AG09309 (cell line): ENCODE data around the gene PPP6R2.

ENCODE experiments used
- DNase-seq: peaks from one replicate; pipeline ENCODE4 v3.0.0-alpha.2; 2010; ENCODE audit warnings: low read depth
- H3K4me3 ChIP-seq: 2 replicates; pipeline ENCODE4 v1.5.1; 2011; ENCODE audit warnings: mild to moderate bottlenecking, low read depth, low read length, moderate library complexity; ENCODE audit not compliant: control insufficient read depth
- CTCF ChIP-seq: IDR thresholded peaks from 2 replicates; pipeline ENCODE4 v1.5.1; 2011; ENCODE audit warnings: mild to moderate bottlenecking, low read depth, low read length, inconsistent platforms; ENCODE audit not compliant: insufficient read depth, control insufficient read depth; ENCODE audit errors: missing control alignments

Gene PPP6R2

DNA sequence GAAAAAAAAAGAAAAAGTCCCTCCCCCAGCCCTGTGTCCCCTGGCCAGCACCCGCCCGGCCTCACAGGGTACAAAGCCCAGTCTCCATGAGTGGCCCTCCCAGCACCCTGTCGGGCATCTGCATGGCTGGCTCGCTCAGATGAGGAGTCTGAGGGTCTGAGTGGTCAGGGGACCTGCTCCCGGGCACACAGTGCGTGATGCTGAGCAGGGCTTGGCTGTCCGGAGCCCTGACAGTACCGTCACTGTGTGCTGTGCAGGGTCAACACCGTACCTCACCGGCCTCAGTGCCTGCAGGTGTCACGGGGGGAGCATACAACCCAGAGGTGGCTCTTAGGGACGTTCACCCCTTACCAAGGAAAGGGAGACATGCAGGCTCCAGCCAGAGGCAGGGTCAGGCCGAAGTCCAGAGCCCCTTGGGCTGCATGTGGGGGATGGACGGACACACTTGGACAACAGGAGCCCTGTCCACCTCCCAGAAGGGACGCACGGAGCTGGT is 32.1 kb upstream of the PPP6R2 start:
- DNase-seq: no peak
- no peak for TF ChIP-seq CTCF
- no peak overlapping the region for H3K4me3 ChIP-seq

DNA sequence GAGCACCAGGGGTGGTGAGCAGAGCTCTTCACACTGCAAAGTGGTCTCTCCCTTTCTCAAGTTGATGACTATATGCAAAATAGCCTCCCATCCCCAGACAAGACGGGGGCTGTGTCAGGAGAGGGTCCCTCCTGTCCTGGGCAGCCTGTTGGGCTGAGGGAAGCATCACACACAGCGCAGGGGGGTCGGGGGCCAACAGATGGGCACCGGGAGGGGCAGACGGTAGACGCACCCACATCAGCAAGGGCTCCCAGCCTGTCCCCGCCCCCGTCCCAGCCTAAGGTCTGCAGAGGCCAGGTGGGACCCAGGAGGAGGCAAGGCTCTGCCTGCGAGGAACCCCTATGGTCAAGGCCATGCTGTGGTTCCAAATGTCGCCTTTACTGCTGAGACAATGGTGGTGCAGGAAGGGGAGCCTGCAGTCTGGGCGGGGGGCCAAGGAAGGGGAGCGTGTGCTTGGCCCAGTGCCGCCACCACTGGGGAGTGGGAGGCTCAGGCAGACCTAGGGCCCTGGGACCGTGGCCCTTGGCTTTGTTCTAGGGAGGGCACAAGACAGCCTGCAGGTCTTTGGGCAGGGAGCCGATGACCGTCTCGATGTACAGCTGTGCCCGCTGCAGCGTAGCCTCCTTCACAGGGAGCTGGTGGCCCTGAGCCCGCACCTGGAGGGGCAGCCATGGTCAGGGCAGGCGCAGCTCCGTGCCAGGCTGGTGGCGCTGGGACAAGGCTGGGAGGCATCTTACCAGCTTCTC is 31.3 kb upstream of the PPP6R2 start:
- no peak overlapping the region for H3K4me3 ChIP-seq
- no peak for TF ChIP-seq CTCF
- DNase-seq: no peak

- H3K4me3 ChIP-seq: no peak overlapping the region
- TF ChIP-seq CTCF: no peak
- DNase-seq: no peak
Measured at GRCh38 chr22:50312371-50312770, 30.8 kb upstream of the PPP6R2 start.

DNA sequence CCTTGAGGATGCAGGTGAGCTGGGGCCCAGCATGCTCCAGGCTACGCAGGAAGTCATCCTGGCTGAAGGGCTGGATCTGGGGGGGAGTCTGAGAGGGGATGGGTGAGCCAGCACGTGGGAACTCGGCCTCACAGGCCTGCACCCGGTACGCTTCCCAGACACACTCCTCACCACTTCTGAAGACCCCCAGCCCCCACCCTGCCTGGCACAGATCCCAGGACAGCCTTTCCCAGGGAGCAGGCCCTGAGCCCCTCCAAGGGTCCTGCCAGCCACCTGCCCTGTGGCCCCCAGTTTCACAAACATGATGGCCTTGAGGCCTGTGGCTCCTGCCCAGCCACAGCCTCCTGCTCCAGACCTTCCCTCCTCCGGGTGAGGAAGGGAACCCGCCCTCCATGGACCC is 30.1 kb upstream of the PPP6R2 start:
- no peak for TF ChIP-seq CTCF
- H3K4me3 ChIP-seq: no peak overlapping the region
- DNase-seq: no peak

DNA sequence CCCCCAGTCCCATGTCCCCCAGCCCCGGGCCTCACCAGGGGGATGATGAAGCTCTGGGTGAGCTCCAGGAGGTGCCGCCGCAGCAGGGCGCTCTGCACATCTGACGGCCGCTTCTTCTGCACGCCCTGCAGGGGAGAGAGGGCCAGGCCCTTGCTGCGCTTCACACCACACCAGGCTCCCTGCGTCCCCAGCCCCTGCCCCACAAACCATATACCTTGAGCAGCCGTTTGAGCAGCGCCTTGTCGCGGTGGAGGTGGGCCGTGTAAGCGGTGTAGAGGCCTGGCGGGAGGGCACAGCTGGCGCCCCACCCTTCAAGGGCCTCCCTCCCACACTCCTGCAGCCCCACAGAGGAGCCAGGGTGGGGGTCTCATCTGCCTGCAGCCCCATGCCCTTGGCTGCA is 29.5 kb upstream of the PPP6R2 start:
- H3K4me3 ChIP-seq: no peak overlapping the region
- no peak for TF ChIP-seq CTCF
- no peak for DNase-seq

DNA sequence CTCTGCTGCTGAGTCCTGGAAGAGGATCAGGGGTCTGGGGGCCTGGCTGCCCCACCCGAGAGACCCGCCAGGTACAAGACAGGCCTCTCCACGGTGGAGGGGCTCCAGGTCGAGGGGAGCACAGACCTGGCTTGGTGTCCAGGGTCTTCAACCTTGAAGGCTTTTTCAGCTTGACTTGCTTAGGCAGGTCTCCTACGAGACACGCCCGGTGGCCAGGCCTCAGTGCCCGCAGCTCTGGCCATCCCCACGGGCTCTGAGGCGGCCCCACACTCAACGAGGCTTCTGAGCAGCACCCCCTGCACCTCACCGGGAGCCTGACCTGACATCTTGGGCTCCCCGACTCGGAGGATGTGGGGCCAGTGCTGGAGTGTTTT is 29.1 kb upstream of the PPP6R2 start:
- no peak overlapping the region for H3K4me3 ChIP-seq

More for the DNA sequence above, 29.1 kb upstream of the PPP6R2 start:
- no peak for TF ChIP-seq CTCF
- no peak for DNase-seq
